Upper lobe of left lung (tissue), 6 donors: ENCODE results near the gene CDK2. TPM values are rescaled to one million over a fixed set of nuclear protein-coding genes. Genes with fewer than 3 reads are reported as not detected.

Experiments
- ATAC-seq, 2 donors: fragments of 200-7000 bp; cut with Tn5 transposase; one replicate each; pipeline ENCODE4 v1.9.1; 2022; ENCODE audit warnings: mild to moderate bottlenecking in 2 of 2, moderate library complexity in 2 of 2; ENCODE audit not compliant: low FRiP score in 2 of 2
- DNase-seq, 2 donors: peaks; one replicate each; pipeline ENCODE4 v3.0.0-alpha.2; 2019 to 2020
- H3K27ac ChIP-seq, 4 donors: fragments of 200-600 bp; sonication (generic); one replicate each; pipeline ENCODE4 v1.5.1; 2016 to 2019
- H3K27me3 ChIP-seq, 4 donors: fragments of 200-600 bp; sonication (generic); one replicate each; pipeline ENCODE4 v1.5.1; 2017 to 2019
- H3K36me3 ChIP-seq, 4 donors: fragments of 200-600 bp; sonication (generic); one replicate each; pipeline ENCODE4 v1.5.1; 2016 to 2019
- H3K4me1 ChIP-seq, 4 donors: fragments of 200-600 bp; sonication (generic); one replicate each; pipeline ENCODE4 v1.5.1; 2018 to 2019
- H3K4me3 ChIP-seq, 4 donors: fragments of 200-600 bp; sonication (generic); one replicate each; pipeline ENCODE4 v1.5.1; 2017 to 2019; ENCODE audit warnings: mild to moderate bottlenecking in 2 of 4, moderate library complexity in 1 of 4
- H3K9me3 ChIP-seq, 4 donors: fragments of 200-600 bp; sonication (generic); one replicate each; pipeline ENCODE4 v1.5.1; 2018 to 2019
- CTCF ChIP-seq, 6 experiments: fragments of 450-650 bp in 4 of 6; fragments of 200-600 bp in 2 of 6; sonication (generic) in 2 of 6; IDR thresholded peaks; one replicate each; pipeline ENCODE4 v1.5.1; 2016 to 2019; ENCODE audit warnings: antibody characterized with exemption in 6 of 6
- EP300 ChIP-seq, 4 donors: sonication (generic); formaldehyde crosslinking; IDR thresholded peaks; one replicate each; pipeline ENCODE4 v1.5.1; 2017; ENCODE audit warnings: antibody characterized with exemption in 4 of 4, control low read depth in 2 of 4
- POLR2A ChIP-seq, 4 donors: fragments of 450-650 bp; IDR thresholded peaks; one replicate each; pipeline ENCODE4 v1.5.1; 2016 to 2017; ENCODE audit warnings: antibody characterized with exemption in 4 of 4, mild to moderate bottlenecking in 2 of 4
- POLR2AphosphoS5 ChIP-seq, 2 donors: sonication (generic); formaldehyde crosslinking; IDR thresholded peaks; one replicate each; pipeline ENCODE4 v1.5.1; 2017; ENCODE audit warnings: antibody characterized with exemption in 2 of 2
- WGBS, 2 donors: methylation state at CpG; one replicate each; pipeline ENCODE4 v1.1.5; 2017 to 2018; 5-methylcytosine and 5-hydroxymethylcytosine counted together
- total RNA-seq, 6 donors: library from RNA; depleted of rRNA in 4 of 6; stranded (reverse); fragments of >200 nt in 4 of 6; gene quantifications; one replicate each; pipeline versions ENCODE4 v1.1.0 to v1.2.1, GENCODE V29; 2016 to 2021
- donor health status: DM: no; HTN: no; CAD: no; lungs with moderate emphysema.
- donor health status: DM: no; HTN: yes; CAD: no; lungs with severe emphysema.

CDK2 gene
- total RNA-seq, 6 donors from 2014 or later, result 11.7 to 27.9 (median 21.7) TPM

- WGBS, 2 donors, result 22 to 45% methylated on average over 2 of the region's 2 CpGs
- peak overlapping the region; percentile 23 to 81 (median 62) for H3K27ac ChIP-seq
- H3K9me3 ChIP-seq, result no peaks in the 10 kb centered on the region
- H3K4me3 ChIP-seq, result peak overlapping the region in 2 of 4 donors; percentile 37 to 40
- TF ChIP-seq CTCF (IDR thresholded peaks at IDR 0.05), result no peak
- no peak for TF ChIP-seq EP300 (IDR thresholded peaks at IDR 0.05)
- no peak for TF ChIP-seq POLR2A (IDR thresholded peaks at IDR 0.05)
- no peak for TF ChIP-seq POLR2AphosphoS5 (IDR thresholded peaks at IDR 0.05)
- H3K4me1 ChIP-seq, result peaks cover 11 to 23% (median 19%) of the 10 kb centered on the region in 4 donors
- H3K27me3 ChIP-seq, result no peaks in the 10 kb centered on the region
- H3K36me3 ChIP-seq, result peaks cover 0 to 10% (median 2%) of the 10 kb centered on the region in 4 donors
- ATAC-seq (no peak), DNase-seq (no peak)
Observed at GRCh38 chr12:56021889-56022497, 55.4 kb downstream of the CDK2 start.

Other genes starting within 250 kb of the CDK2 start
- gene RDH5, start 246.4 kb upstream of the CDK2 start, total RNA-seq, result 10 to 100 TPM in 1 of 6 donors, 1 to 10 TPM in 5; 3.8 to 37.7 (median 5.6) TPM
- 1,000 to 10,000 TPM in 3 of 6 donors, 100 to 1,000 TPM in 3; 399 to 1,448 (median 972) TPM for gene CD63, start 237.8 kb upstream of the CDK2 start, total RNA-seq
- gene GDF11, start 223.7 kb upstream of the CDK2 start, total RNA-seq, result 1 to 10 TPM; 1.0 to 6.8 (median 2.3) TPM
- 10 to 100 TPM; 39.1 to 69.3 (median 54.9) TPM for gene SARNP, start 149.1 kb upstream of the CDK2 start, total RNA-seq
- 10 to 100 TPM in 5 of 6 donors, 1 to 10 TPM in 1; 9.4 to 62.9 (median 20.2) TPM for gene ORMDL2, start 148.8 kb upstream of the CDK2 start, total RNA-seq
- 10 to 100 TPM; 22.0 to 40.3 (median 33.6) TPM for gene DNAJC14, start 137.2 kb upstream of the CDK2 start, total RNA-seq
- 100 to 1,000 TPM in 1 of 6 donors, 10 to 100 TPM in 5; 13.6 to 122 (median 42.3) TPM for gene MMP19, start 123.9 kb upstream of the CDK2 start, total RNA-seq
- 10 to 100 TPM; 23.0 to 47.3 (median 32.8) TPM for gene PYM1, start 38.9 kb upstream of the CDK2 start, total RNA-seq
- gene DGKA, start 35.7 kb upstream of the CDK2 start, total RNA-seq, result 100 to 1,000 TPM in 1 of 6 donors, 10 to 100 TPM in 5; 16.7 to 251 (median 37.3) TPM
- 10 to 100 TPM in 1 of 6 donors, 1 to 10 TPM in 4, under 1 TPM in 1; 0.91 to 45.1 (median 1.5) TPM for gene PMEL, start 788 bp upstream of the CDK2 start, total RNA-seq
- 100 to 1,000 TPM in 4 of 6 donors, 10 to 100 TPM in 2; 53.4 to 139 (median 116) TPM for gene RAB5B, start 7.2 kb downstream of the CDK2 start, total RNA-seq
- 10 to 100 TPM; 12.8 to 36.3 (median 21.9) TPM for gene SUOX, start 30.4 kb downstream of the CDK2 start, total RNA-seq
- 10 to 100 TPM in 1 of 6 donors, 1 to 10 TPM in 5; 5.6 to 23.0 (median 9.3) TPM for gene IKZF4, start 54.2 kb downstream of the CDK2 start, total RNA-seq
- 100 to 1,000 TPM in 3 of 6 donors, 10 to 100 TPM in 3; 15.3 to 570 (median 150) TPM for gene RPS26, start 75.1 kb downstream of the CDK2 start, total RNA-seq
- 100 to 1,000 TPM in 3 of 6 donors, 10 to 100 TPM in 3; 56.8 to 171 (median 101) TPM for gene ERBB3, start 113.3 kb downstream of the CDK2 start, total RNA-seq
- 100 to 1,000 TPM in 1 of 6 donors, 10 to 100 TPM in 5; 36.7 to 103 (median 70.7) TPM for gene PA2G4, start 137.7 kb downstream of the CDK2 start, total RNA-seq
- 1,000 to 10,000 TPM; 1,377 to 3,349 (median 3,110) TPM for gene RPL41, start 149.8 kb downstream of the CDK2 start, total RNA-seq
- gene ZC3H10, start 151.4 kb downstream of the CDK2 start, total RNA-seq, result 10 to 100 TPM in 2 of 6 donors, 1 to 10 TPM in 4; 2.1 to 22.0 (median 6.4) TPM
- gene ESYT1, start 161.4 kb downstream of the CDK2 start, total RNA-seq, result 100 to 1,000 TPM in 5 of 6 donors, 10 to 100 TPM in 1; 73.9 to 132 (median 112) TPM
- 10 to 100 TPM; 10.5 to 38.4 (median 29.1) TPM for gene MYL6B, start 185.8 kb downstream of the CDK2 start, total RNA-seq
- gene MYL6, start 191.5 kb downstream of the CDK2 start, total RNA-seq, result 1,000 to 10,000 TPM in 5 of 6 donors, 100 to 1,000 TPM in 1; 665 to 1,935 (median 1,528) TPM
- gene SMARCC2, start 222.7 kb downstream of the CDK2 start, total RNA-seq, result 100 to 1,000 TPM in 2 of 6 donors, 10 to 100 TPM in 4; 71.4 to 258 (median 93.9) TPM